NCI-H774 (cell line): ENCODE measurements around the gene VAT1L.

ENCODE experiments used
- DNase-seq: peaks from one replicate; lab custom pipeline; 2025; lab: John Stamatoyannopoulos, UW

Gene VAT1L

GRCh38 chr16:77788181-77789084 lies at the start of gene VAT1L:
TSS of gene VAT1L (plus strand) at chr16:77788564. CDS start at chr16:77788683, 119 bp downstream.
- no peak for DNase-seq

- no peak for DNase-seq
Measured at GRCh38 chr16:77738706-77739558, 49.4 kb upstream of the VAT1L start.

- no peak for DNase-seq
Measured at GRCh38 chr16:77739559-77739892, 48.8 kb upstream of the VAT1L start.

- no peak for DNase-seq
Measured at GRCh38 chr16:77744141-77744540, 44.2 kb upstream of the VAT1L start.

- DNase-seq = no peak
Measured at GRCh38 chr16:77745972-77746371, 42.4 kb upstream of the VAT1L start.

GRCh38 chr16:77748421-77749005 lies 39.9 kb upstream of the VAT1L start:
- no peak for DNase-seq

- DNase-seq = no peak
Measured at GRCh38 chr16:77749415-77749814, 38.9 kb upstream of the VAT1L start.

GRCh38 chr16:77758046-77758445 lies 30.3 kb upstream of the VAT1L start:
- no peak for DNase-seq

- DNase-seq = no peak
Measured at GRCh38 chr16:77758508-77758907, 29.9 kb upstream of the VAT1L start.

- DNase-seq = no peak
Measured at GRCh38 chr16:77759201-77759600, 29.2 kb upstream of the VAT1L start.

- no peak for DNase-seq
Measured at GRCh38 chr16:77759821-77760220, 28.5 kb upstream of the VAT1L start.

- DNase-seq = no peak
Measured at GRCh38 chr16:77760800-77761199, 27.6 kb upstream of the VAT1L start.

GRCh38 chr16:77761204-77761603 lies 27.2 kb upstream of the VAT1L start:
- no peak for DNase-seq

- no peak for DNase-seq
Measured at GRCh38 chr16:77762262-77762661, 26.1 kb upstream of the VAT1L start.

GRCh38 chr16:77763994-77764393 lies 24.4 kb upstream of the VAT1L start:
- DNase-seq = no peak

- DNase-seq = no peak
Measured at GRCh38 chr16:77767211-77767610, 21.2 kb upstream of the VAT1L start.

GRCh38 chr16:77767826-77768225 lies 20.5 kb upstream of the VAT1L start:
- DNase-seq = no peak

GRCh38 chr16:77775911-77776909 lies 12.2 kb upstream of the VAT1L start:
- DNase-seq = no peak

GRCh38 chr16:77777745-77778144 lies 10.6 kb upstream of the VAT1L start:
- no peak for DNase-seq

GRCh38 chr16:77780378-77780837 lies 8.0 kb upstream of the VAT1L start:
- DNase-seq = no peak

GRCh38 chr16:77781091-77781490 lies 7.3 kb upstream of the VAT1L start:
- DNase-seq = no peak
